Thymus (tissue), 11 donors: ENCODE results near the gene CDK15. TPM values are rescaled to one million over a fixed set of nuclear protein-coding genes. Genes with fewer than 3 reads are reported as not detected.
"Not testable (repeated sequence)": the region's sequence is repeated elsewhere in the genome, so short reads cannot be mapped to it uniquely, and the experiment has no call there.

Source experiments
- DNase-seq, 9 donors: peaks; one replicate each; pipeline ENCODE4 v3.0.0-alpha.2; 2013; ENCODE audit warnings: low spot score in 9 of 9, low read depth in 6 of 9, missing footprints in 1 of 9
- H3K27ac ChIP-seq, 2 donors: one replicate each; pipeline ENCODE4 v1.5.1; 2013; ENCODE audit warnings: control low read depth in 1 of 2, low read depth in 1 of 2, low read length in 1 of 2, mild to moderate bottlenecking in 1 of 2, moderate library complexity in 1 of 2
- H3K27me3 ChIP-seq, 2 donors: one replicate each; pipeline ENCODE4 v1.5.1; 2013; ENCODE audit warnings: low read length in 1 of 2; ENCODE audit not compliant: control insufficient read depth in 2 of 2, insufficient read depth in 1 of 2
- H3K36me3 ChIP-seq, 2 donors: one replicate each; pipeline ENCODE4 v1.5.1; 2013; ENCODE audit warnings: low read length in 1 of 2, mild to moderate bottlenecking in 1 of 2, moderate library complexity in 1 of 2; ENCODE audit not compliant: control insufficient read depth in 2 of 2, insufficient read depth in 2 of 2
- H3K4me1 ChIP-seq, 2 donors: one replicate each; pipeline ENCODE4 v1.5.1; 2013; ENCODE audit warnings: low read length in 2 of 2; ENCODE audit not compliant: control insufficient read depth in 2 of 2, insufficient read depth in 2 of 2
- H3K4me3 ChIP-seq, 2 donors: one replicate each; pipeline ENCODE4 v1.5.1; 2013; ENCODE audit warnings: low read length in 2 of 2, control low read depth in 1 of 2, mild to moderate bottlenecking in 1 of 2
- H3K9me3 ChIP-seq, 2 donors: one replicate each; pipeline ENCODE4 v1.5.1; 2013; ENCODE audit warnings: low read length in 1 of 2, mild to moderate bottlenecking in 1 of 2; ENCODE audit not compliant: control insufficient read depth in 2 of 2, insufficient read depth in 1 of 2
- WGBS: extraction: QIAGEN DNeasy Blood & Tissue Kit; methylation state at CpG from one replicate; pipeline ENCODE4 v1.1.7; 2013; 5-methylcytosine and 5-hydroxymethylcytosine counted together
- polyA plus RNA-seq: library from polyadenylated mRNA; stranded (reverse); fragments of 200-250 nt; gene quantifications from one replicate; pipeline ENCODE4 v1.2.3, GENCODE V29; 2013
- total RNA-seq: library from RNA; stranded (reverse); fragments of 120-200 nt; gene quantifications from one replicate; pipeline ENCODE4 v1.2.4, GENCODE V29; 2013
- donor health status: healthy.

The CDK15 gene
- total and polyA plus RNA-seq, 2 donors: 0.18 to 0.19 TPM

DNA sequence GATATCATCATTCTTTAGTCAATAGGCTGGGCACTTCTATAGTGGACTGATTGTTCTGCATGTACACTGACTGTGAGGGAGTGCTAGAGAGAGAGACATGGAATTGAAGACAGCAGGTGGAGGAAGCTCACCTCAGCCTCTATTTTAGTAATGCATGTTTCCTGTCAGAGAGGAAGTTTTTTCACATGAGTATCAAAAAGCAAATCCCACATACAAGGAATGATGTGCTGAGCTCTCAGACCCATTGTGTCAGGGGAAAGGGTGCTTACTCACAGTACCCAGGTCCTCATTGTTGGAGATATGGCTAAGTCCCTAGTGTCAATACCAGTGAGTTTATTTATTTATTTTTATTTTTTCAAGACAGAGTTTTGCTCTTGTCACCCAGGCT is 9.9 kb upstream of the CDK15 start:
- no peak overlapping the region for H3K27ac ChIP-seq
- no peak for DNase-seq
- H3K4me1 ChIP-seq: no peaks in the 10 kb centered on the region
- no peaks in the 10 kb centered on the region for H3K9me3 ChIP-seq
- H3K36me3 ChIP-seq: no peaks in the 10 kb centered on the region
- no peaks in the 10 kb centered on the region for H3K27me3 ChIP-seq
- H3K4me3 ChIP-seq: no peak overlapping the region

DNA sequence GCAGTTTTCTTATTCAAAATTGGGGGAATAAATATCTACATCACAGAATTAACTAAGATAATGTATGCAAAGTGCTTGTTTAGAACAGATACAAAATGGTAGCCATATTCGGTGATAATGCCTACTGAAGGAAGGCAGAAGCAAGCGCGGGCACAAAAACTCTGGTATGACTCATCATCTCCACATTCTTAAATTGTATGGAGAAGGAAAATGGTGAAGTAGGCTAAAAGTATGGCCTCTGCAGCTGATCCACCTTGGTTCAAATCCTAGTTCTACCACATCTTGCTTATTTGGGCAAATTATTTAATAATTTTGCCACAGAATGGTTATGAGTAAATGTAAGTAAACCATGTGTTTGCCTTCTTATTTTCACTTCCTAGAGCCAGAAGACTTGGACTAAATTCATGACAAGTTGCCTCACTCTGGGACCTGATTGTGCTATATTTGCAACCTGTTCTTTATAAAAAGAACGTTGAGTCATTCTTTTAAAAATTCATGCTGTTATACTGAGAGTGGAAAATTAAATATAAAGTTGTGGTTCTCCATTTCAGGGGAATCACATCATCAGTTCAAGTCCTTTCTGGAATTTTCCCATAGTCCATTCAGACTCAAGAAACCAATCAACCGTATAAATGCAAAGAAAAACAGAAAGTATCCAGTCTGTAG is 9.0 kb upstream of the CDK15 start:
- H3K27me3 ChIP-seq: no peaks in the 10 kb centered on the region
- no peak overlapping the region for H3K27ac ChIP-seq
- DNase-seq: no peak
- 75% methylated on average over 5 of the region's 5 CpGs for WGBS
- H3K4me3 ChIP-seq: no peak overlapping the region
- no peaks in the 10 kb centered on the region for H3K4me1 ChIP-seq
- no peaks in the 10 kb centered on the region for H3K9me3 ChIP-seq
- H3K36me3 ChIP-seq: no peaks in the 10 kb centered on the region

DNA sequence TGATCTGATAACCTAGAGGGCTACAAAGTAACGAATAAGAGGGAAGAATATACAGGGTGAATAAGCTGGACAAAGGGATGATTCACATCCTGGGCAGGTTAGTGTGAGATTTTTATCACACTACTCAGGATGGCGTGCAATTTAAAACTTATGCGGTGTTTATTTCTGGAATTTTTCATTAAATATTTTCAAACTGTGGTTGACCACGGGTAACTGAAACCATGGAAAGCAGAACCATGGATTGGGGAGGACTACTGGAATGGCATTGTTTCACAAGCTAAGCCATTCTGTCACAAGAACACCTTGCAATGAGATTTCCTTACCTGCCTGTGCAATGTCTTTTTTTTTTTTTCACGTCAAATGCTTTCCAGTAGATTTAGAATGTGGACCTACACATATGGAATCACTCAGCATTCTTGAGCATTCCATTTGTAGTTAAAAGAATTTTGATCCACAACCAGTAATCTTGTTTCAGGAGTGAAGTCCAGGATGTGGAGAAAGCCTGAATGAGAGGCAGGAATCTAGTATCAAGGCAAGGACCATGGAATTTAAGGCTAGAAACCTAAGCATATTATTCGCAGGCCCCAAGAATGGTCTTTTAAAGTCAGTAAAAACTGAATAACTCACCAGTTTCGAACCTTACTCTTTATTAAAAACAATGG is 8.0 kb upstream of the CDK15 start:
- Histone ChIP-seq H3K4me3 (no peak overlapping the region), H3K27me3 (no peaks in the 10 kb centered on the region), H3K36me3 (no peaks in the 10 kb centered on the region), H3K27ac (no peak overlapping the region), H3K9me3 (no peaks in the 10 kb centered on the region), H3K4me1 (no peaks in the 10 kb centered on the region)
- 87% methylated on average over 7 of the region's 7 CpGs for WGBS
- no peak for DNase-seq

DNA sequence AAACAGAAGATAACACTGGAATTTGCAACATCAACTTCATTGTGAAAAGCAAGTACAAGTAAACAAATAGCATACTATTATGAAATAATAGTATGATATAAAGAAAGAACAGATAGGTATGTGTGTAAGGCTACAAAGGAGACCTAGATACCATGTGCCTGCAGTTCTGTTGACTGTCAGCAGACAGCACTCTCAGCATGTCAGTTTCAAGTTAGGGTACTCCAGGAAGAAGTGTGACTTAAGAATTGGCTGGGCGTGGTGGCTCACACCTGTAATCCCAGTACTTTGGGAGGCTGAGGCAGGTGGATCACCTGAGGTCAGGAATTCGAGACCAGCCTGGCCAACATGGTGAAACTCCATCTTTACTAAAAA is 7.4 kb upstream of the CDK15 start:
- 94% methylated on average over 2 of the region's 2 CpGs for WGBS
- not testable (repeated sequence) for H3K36me3 ChIP-seq, H3K9me3 ChIP-seq, H3K4me3 ChIP-seq, H3K4me1 ChIP-seq, H3K27me3 ChIP-seq, DNase-seq, H3K27ac ChIP-seq

DNA sequence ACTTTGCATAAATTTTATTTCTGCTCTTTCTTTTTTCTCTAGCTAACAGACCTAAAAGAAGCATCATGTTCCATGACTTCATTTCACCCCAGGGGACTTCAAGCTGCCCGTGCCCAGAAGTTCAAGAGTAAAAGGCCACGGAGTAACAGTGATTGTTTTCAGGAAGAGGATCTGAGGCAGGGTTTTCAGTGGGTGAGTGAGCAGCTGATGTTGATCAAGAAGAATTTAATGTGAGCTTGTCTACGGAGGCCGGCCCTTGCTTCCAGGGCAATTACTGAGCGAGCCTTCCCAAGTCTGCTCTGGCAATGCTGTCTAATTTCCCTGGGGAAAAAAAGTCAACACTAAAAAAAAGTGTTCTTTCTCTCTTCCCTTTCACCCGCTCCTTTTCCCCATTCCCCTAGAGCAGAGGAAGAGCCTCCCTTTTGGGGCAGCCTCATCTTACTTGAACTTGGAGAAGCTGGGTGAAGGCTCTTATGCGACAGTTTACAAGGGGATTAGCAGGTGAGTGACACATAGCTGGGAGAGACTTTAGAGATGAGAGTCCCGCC is 1.2 kb downstream of the CDK15 start:
- DNase-seq: no peak
- no peaks in the 10 kb centered on the region for H3K4me1 ChIP-seq

DNA sequence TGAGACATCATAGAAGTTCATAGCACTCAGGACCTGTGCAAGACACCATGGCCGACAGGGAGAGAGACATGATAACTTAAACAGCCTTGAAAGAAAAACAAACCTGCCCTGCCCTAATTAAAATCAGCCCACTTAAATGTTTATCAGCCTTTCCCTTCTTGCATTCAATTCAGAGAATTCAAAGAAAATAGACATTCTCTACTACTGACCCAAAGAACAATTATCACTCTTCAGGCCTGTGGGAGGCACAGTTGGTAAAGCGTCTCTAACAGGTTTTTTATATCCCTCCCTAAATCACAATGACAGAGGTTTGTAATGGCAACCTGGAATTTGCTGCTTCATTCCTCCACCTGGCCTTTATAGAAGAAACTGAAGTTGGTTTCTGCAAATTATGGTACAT is 1.7 kb downstream of the CDK15 start:
- H3K36me3 ChIP-seq: no peaks in the 10 kb centered on the region
- no peaks in the 10 kb centered on the region for H3K4me1 ChIP-seq
- DNase-seq: no peak
- H3K27me3 ChIP-seq: peaks cover 0 to 6% of the 10 kb centered on the region in 2 donors
- no peaks in the 10 kb centered on the region for H3K9me3 ChIP-seq
- 90% methylated on average over 2 of the region's 2 CpGs for whole genome bisulfite sequencing
- H3K4me3 ChIP-seq: no peak overlapping the region
- no peak overlapping the region for H3K27ac ChIP-seq

More for the DNA sequence above, 1.2 kb downstream of the CDK15 start:
- Histone ChIP-seq H3K36me3 (no peaks in the 10 kb centered on the region), H3K27me3 (peaks cover 0 to 6% of the 10 kb centered on the region in 2 donors), H3K4me3 (no peak overlapping the region), H3K27ac (no peak overlapping the region), H3K9me3 (no peaks in the 10 kb centered on the region)
- whole genome bisulfite sequencing: 93% methylated on average over 8 of the region's 8 CpGs

DNA sequence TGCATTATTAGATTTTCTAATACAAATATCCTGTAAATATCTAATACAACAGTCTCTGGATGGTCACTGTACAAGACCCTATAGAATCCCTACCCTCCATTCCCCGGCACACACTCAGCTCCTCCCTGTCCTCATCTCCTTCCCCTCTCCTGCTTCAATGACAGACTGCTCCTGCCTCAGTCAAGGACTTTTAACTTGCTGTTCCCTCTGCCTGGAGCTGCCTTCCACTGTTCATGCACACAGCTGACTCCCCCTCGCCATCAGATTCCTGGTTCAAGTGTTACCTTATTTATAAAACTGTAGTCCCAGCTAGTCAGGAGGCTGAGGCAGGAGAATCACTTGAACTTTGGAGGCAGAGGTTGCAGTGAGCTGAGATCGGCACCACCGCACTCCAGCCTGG is 3.3 kb downstream of the CDK15 start:
- DNase-seq: no peak
- no peaks in the 10 kb centered on the region for H3K9me3 ChIP-seq
- H3K27me3 ChIP-seq: peaks cover 0 to 6% of the 10 kb centered on the region in 2 donors
- H3K4me1 ChIP-seq: no peaks in the 10 kb centered on the region
- H3K36me3 ChIP-seq: no peaks in the 10 kb centered on the region
- H3K27ac ChIP-seq: no peak overlapping the region
- H3K4me3 ChIP-seq: no peak overlapping the region
- 87% methylated on average over 4 of the region's 4 CpGs for WGBS

DNA sequence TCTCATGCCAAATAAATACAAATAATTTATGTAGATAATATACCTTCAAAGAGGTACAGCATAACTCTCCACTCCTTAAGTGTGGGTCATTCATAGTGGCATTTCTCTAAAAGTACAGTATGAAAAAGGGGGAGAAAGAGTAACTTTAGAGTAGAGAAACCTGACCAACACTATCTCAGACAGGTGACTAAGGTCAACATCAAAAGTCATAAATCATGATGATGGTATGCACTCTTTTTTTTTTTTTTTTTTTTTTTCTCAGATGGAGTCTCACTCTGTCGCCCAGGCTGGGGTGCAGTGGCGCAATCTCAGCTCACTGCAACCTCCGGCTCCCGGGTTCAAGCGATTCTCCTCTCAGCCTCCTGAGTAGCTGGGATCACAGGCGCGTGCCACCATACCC is 4.3 kb downstream of the CDK15 start:
- DNase-seq, H3K4me3 ChIP-seq, H3K36me3 ChIP-seq, H3K27ac ChIP-seq, H3K4me1 ChIP-seq, H3K27me3 ChIP-seq, H3K9me3 ChIP-seq: not testable (repeated sequence)
- WGBS: 98% methylated on average over 7 of the region's 7 CpGs

DNA sequence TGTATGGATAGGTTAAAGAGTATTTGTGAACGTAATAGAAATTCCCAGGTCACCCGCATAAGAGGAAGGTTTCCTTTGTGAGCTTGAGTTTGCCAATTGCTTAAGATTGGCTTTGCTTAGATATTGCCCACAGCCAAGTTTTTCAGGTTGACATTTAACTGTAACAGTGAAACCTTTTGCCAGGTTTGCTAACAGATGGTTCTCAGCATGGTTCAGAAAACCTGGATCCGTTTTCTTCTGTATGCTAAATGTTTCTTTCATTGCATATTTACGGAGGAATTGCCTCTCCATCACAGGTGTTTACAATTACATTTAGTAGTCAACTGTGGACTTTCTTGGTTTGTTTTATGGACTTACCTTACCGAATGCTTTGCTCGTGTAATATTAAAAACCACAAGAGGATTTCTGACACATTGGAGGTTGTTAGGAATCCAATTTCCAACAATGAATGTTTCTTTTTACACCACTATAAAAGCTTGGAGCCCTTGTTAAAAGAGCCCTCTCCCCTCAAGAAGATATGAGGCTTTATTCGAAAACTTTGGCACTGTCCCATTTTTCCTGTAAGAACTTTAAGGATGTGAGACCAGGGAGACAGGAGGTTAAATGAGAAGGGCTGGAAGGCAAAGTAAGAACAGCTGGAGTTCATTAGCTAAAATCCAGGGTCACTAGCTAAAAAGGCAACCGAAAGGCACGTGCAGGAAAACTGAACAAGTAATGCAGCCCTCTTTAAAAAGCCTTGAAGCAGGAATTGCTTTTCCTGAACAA is 7.8 kb downstream of the CDK15 start:
- Histone ChIP-seq H3K36me3 (no peaks in the 10 kb centered on the region), H3K4me1 (no peaks in the 10 kb centered on the region), H3K4me3 (no peak overlapping the region), H3K27me3 (no peaks in the 10 kb centered on the region), H3K27ac (no peak overlapping the region), H3K9me3 (no peaks in the 10 kb centered on the region)
- no peak for DNase-seq
- 90% methylated on average over 9 of the region's 9 CpGs for WGBS
